Endodermal cell (in vitro differentiated cells): Measurements from ENCODE around the gene TOGARAM1. TPM values are rescaled to one million over a fixed set of nuclear protein-coding genes. Genes with fewer than 3 reads are reported as not detected.

Source experiments
- DNase-seq: peaks from one replicate; pipeline ENCODE4 v3.0.0-alpha.2; 2017
- H3K27ac ChIP-seq: 2 replicates; pipeline ENCODE4 v1.5.1; 2013; ENCODE audit warnings: mild to moderate bottlenecking, low read depth, low read length, moderate library complexity
- H3K27me3 ChIP-seq: 2 replicates; pipeline ENCODE4 v1.6.1; 2013; ENCODE audit warnings: mild to moderate bottlenecking, low read length, moderate library complexity; ENCODE audit not compliant: insufficient read depth, control insufficient read depth, poor library complexity, severe bottlenecking
- H3K36me3 ChIP-seq: 2 replicates; pipeline ENCODE4 v1.7.0; 2013; ENCODE audit warnings: mild to moderate bottlenecking, low read length, moderate library complexity; ENCODE audit not compliant: control insufficient read depth, insufficient read depth
- H3K4me1 ChIP-seq: one replicate; pipeline ENCODE4 v1.7.0; 2013; ENCODE audit warnings: low read length; ENCODE audit not compliant: control insufficient read depth, insufficient read depth
- H3K4me3 ChIP-seq: 2 replicates; pipeline ENCODE4 v1.5.1; 2013; ENCODE audit warnings: mild to moderate bottlenecking, low read length, moderate library complexity
- H3K9ac ChIP-seq: 2 replicates; pipeline ENCODE4 v1.6.1; 2013; ENCODE audit warnings: mild to moderate bottlenecking, low read length, moderate library complexity; ENCODE audit not compliant: poor library complexity, severe bottlenecking; ENCODE audit errors: extremely low read depth
- H3K9me3 ChIP-seq: 2 replicates; pipeline ENCODE4 v1.6.1; 2013; ENCODE audit warnings: mild to moderate bottlenecking, low read length, moderate library complexity; ENCODE audit not compliant: control insufficient read depth
- H3K27ac Mint-ChIP-seq: 2 replicates; pipeline ENCODE4 v1.8.0; 2020; ENCODE audit warnings: mixed read lengths
- H3K27me3 Mint-ChIP-seq: 2 replicates; pipeline ENCODE4 v1.8.0; 2021; ENCODE audit warnings: mild to moderate bottlenecking, mixed read lengths; ENCODE audit not compliant: insufficient read depth
- H3K36me3 Mint-ChIP-seq: 2 replicates; pipeline ENCODE4 v1.8.0; 2020; ENCODE audit warnings: low read depth, mixed read lengths
- H3K4me1 Mint-ChIP-seq: 2 replicates; pipeline ENCODE4 v1.8.0; 2020; ENCODE audit warnings: mixed read lengths
- H3K4me3 Mint-ChIP-seq: 2 replicates; pipeline ENCODE4 v1.8.0; 2020; ENCODE audit warnings: mild to moderate bottlenecking, moderate library complexity, mixed read lengths
- H3K9me3 Mint-ChIP-seq: 2 replicates; pipeline ENCODE4 v1.8.0; 2020; ENCODE audit warnings: mild to moderate bottlenecking, mixed read lengths
- CTCF ChIP-seq: fragments of 200-600 bp; sonication (generic); conservative IDR thresholded peaks from 2 replicates; pipeline ENCODE4 v1.5.0; 2021; ENCODE audit warnings: antibody characterized with exemption, mild to moderate bottlenecking
- WGBS, 2 experiments: methylation state at CpG; one replicate each; pipeline versions ENCODE4 v1.1.5 to v1.1.7; 2013; ENCODE audit warnings: missing lambda C conversion rate in 2 of 2, mixed read lengths in 1 of 2; ENCODE audit not compliant: insufficient coverage in 1 of 2, insufficient read length in 1 of 2; 5-methylcytosine and 5-hydroxymethylcytosine counted together
- total RNA-seq, 2 donors: library from RNA; stranded (reverse); fragmentation: NEBNext Ultra II Directional in 1 of 2; extraction: Animal tissue kit (Norgen Biotek cat#: 25700) in 1 of 2; gene quantifications; 2 replicates in 1 of 2; 3 replicates in 1 of 2; pipeline ENCODE4 v1.2.1, GENCODE V29; 2021

Gene TOGARAM1
- total RNA-seq, 2 donors from 2014 or later: 12.3 to 13.7 TPM

DNA sequence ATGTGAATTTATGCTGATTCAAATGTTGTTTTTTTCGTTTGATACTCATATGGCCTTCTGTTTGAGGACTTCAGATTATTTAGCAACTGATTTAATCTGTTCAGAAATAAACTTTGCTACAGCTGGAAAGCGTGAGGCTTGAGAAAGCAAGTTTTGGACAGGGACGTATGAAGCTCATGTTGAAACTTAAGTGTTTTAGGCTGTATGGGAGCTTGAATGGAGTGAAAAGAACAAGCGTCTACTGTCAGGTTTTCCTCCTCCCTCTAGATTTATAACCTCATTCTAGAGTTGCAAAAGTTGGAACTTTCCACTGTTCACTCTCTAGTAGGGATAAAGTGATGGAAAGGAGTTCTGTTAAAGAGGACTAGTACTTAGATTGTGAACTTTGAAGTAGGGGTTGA lies 123.0 kb downstream of the TOGARAM1 start:
- Mint-ChIP-seq H3K4me1 (peaks cover 48% of the 10 kb centered on the region), H3K36me3 (peaks cover 11% of the 10 kb centered on the region), H3K27me3 (no peaks in the 10 kb centered on the region), H3K9me3 (peaks cover 18% of the 10 kb centered on the region), H3K27ac (peak overlapping the region; percentile 84), H3K4me3 (peak overlapping the region; percentile 98)
- TF ChIP-seq CTCF: no peak
- Histone ChIP-seq H3K36me3 (peaks cover 3% of the 10 kb centered on the region), H3K4me1 (no peaks in the 10 kb centered on the region), H3K9ac (peak overlapping the region; percentile 87), H3K9me3 (peaks cover 12% of the 10 kb centered on the region), H3K27me3 (no peaks in the 10 kb centered on the region), H3K27ac (no peak overlapping the region), H3K4me3 (peak overlapping the region; percentile 98)
- 6 to 19% methylated on average over 3 of the region's 4 CpGs for WGBS, 2 experiments
- no peak for DNase-seq

- Mint-ChIP-seq H3K4me1 (peaks cover 39% of the 10 kb centered on the region), H3K36me3 (peaks cover 16% of the 10 kb centered on the region), H3K9me3 (no peaks in the 10 kb centered on the region), H3K4me3 (no peak overlapping the region), H3K27ac (peak overlapping the region; percentile 64), H3K27me3 (no peaks in the 10 kb centered on the region)
- Histone ChIP-seq H3K9ac (no peak overlapping the region), H3K36me3 (peaks cover 13% of the 10 kb centered on the region), H3K27me3 (no peaks in the 10 kb centered on the region), H3K27ac (no peak overlapping the region), H3K4me1 (no peaks in the 10 kb centered on the region), H3K9me3 (no peaks in the 10 kb centered on the region), H3K4me3 (no peak overlapping the region)
- 80% methylated on average over 1 of the region's 1 CpG; no CpG with 5 or more reads in 1 of the 2 experiments for WGBS, 2 experiments
- no peak for TF ChIP-seq CTCF
- no peak for DNase-seq
These were observed 127.8 kb downstream of the TOGARAM1 start for GRCh38 chr14:45089813-45090212.

DNA sequence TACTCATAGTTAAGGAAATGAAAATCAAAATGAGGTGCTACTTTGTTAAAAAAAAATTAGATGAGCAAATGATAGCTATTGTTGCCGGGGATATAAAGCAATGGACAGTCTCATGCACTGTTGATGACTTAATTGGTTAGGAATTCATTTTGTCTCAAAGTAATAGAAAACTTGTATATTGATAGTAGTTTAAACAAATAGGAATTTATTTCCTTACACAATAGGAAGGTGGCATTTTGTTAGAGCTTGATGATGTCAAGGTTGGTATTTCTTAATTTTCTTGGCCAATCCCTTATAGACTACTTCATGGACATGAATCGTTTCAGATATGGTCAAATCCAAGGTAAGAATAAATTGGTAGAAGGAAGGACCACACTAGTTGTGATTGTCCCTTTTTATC lies 129.7 kb downstream of the TOGARAM1 start:
- Histone ChIP-seq H3K36me3 (peaks cover 30% of the 10 kb centered on the region), H3K27me3 (no peaks in the 10 kb centered on the region), H3K4me3 (no peak overlapping the region), H3K27ac (no peak overlapping the region), H3K4me1 (no peaks in the 10 kb centered on the region), H3K9ac (no peak overlapping the region), H3K9me3 (no peaks in the 10 kb centered on the region)
- H3K4me1 Mint-ChIP-seq: peaks cover 29% of the 10 kb centered on the region
- no peaks in the 10 kb centered on the region for H3K27me3 Mint-ChIP-seq
- TF ChIP-seq CTCF: no peak
- no peak overlapping the region for H3K4me3 Mint-ChIP-seq
- no peaks in the 10 kb centered on the region for H3K9me3 Mint-ChIP-seq
- WGBS, 2 experiments: 100% methylated on average over 2 of the region's 2 CpGs
- DNase-seq: no peak
- H3K36me3 Mint-ChIP-seq: peaks cover 26% of the 10 kb centered on the region
- H3K27ac Mint-ChIP-seq: no peak overlapping the region
